Epithelial cell of esophagus (primary cell): Measurements from ENCODE around the gene PTOV1.

Experiments used
- DNase-seq: peaks from one replicate; pipeline ENCODE4 v3.0.0; 2010; ENCODE audit warnings: low read depth
- H3K4me3 ChIP-seq: 2 replicates; pipeline ENCODE4 v1.5.1; 2011; ENCODE audit warnings: mild to moderate bottlenecking, low read length, control low read depth
- TF ChIP-seq, protein P1 (sequence below): IDR thresholded peaks from 2 replicates; pipeline ENCODE4 v1.5.1; 2011; ENCODE audit warnings: low read depth, mild to moderate bottlenecking, low read length, control low read depth, inconsistent platforms; ENCODE audit not compliant: insufficient read depth; ENCODE audit errors: missing control alignments

PTOV1 gene

DNA sequence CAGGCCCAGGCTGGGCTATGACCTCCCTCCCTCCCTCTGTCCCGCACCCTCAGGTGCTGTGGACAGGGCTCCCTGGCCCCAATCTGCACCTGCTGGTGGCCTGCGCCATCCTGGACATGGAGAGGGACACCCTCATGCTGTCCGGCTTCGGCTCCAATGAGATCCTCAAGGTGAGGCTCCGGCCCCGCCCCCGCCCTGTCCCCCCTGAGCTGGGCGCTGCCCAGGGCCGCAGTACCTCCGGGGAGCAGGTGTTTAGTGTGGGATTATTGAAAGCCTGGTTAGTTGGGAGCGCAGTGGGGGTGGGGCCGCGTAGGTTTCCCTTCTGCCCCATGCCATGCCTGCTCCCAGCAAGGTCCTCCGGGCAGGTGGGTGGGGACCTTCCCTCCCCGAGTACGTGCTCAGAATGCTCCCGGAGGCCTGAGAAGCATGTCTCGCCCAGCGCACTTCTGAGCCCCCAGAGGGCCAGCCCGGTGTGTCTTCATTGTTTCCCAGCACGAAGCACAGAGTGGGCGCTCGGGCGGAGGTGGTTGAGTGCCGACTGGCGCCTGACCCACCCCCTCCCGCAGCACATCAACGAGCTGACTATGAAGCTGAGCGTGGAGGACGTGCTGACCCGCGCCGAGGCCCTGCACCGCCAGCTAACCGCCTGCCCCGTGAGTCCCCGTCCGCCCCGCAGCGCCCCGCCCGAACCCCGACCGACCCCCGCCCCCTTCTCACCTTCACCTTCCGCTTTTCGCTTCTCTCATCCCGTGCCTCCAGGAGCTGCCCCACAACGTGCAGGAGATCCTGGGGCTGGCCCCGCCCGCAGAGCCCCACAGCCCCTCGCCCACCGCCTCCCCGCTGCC lies 36.9 kb downstream of the PTOV1 start:
- TF ChIP-seq, protein P1, sequence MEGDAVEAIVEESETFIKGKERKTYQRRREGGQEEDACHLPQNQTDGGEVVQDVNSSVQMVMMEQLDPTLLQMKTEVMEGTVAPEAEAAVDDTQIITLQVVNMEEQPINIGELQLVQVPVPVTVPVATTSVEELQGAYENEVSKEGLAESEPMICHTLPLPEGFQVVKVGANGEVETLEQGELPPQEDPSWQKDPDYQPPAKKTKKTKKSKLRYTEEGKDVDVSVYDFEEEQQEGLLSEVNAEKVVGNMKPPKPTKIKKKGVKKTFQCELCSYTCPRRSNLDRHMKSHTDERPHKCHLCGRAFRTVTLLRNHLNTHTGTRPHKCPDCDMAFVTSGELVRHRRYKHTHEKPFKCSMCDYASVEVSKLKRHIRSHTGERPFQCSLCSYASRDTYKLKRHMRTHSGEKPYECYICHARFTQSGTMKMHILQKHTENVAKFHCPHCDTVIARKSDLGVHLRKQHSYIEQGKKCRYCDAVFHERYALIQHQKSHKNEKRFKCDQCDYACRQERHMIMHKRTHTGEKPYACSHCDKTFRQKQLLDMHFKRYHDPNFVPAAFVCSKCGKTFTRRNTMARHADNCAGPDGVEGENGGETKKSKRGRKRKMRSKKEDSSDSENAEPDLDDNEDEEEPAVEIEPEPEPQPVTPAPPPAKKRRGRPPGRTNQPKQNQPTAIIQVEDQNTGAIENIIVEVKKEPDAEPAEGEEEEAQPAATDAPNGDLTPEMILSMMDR: no peak
- DNase-seq: no peak
- H3K4me3 ChIP-seq: no peak overlapping the region

DNA sequence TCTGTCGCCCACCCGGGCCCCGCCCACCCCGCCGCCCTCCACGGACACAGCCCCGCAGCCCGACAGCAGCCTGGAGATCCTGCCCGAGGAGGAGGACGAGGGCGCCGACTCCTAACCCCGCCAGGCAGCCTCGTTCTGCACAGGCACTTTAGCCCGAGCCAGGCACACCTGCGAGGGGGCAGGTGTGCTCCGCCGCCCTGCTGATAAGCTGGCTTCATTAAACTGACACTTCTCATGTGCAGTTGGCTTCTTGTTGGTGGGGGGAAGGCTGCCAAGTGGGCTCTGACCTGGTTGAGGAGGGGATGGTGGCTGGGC lies 37.5 kb downstream of the PTOV1 start:
- no peak for DNase-seq
- H3K4me3 ChIP-seq: no peak overlapping the region
- TF ChIP-seq, protein P1: no peak

GRCh38 chr19:49889038-49889686 lies 38.2 kb downstream of the PTOV1 start:
- TF ChIP-seq, protein P1: no peak
- DNase-seq: no peak
- no peak overlapping the region for H3K4me3 ChIP-seq

- TF ChIP-seq, protein P1: peak; percentile 58
- DNase-seq: peak; percentile 78
- H3K4me3 ChIP-seq: peak overlapping the region; percentile 21
Measured at GRCh38 chr19:49889687-49890348, 38.9 kb downstream of the PTOV1 start.

DNA sequence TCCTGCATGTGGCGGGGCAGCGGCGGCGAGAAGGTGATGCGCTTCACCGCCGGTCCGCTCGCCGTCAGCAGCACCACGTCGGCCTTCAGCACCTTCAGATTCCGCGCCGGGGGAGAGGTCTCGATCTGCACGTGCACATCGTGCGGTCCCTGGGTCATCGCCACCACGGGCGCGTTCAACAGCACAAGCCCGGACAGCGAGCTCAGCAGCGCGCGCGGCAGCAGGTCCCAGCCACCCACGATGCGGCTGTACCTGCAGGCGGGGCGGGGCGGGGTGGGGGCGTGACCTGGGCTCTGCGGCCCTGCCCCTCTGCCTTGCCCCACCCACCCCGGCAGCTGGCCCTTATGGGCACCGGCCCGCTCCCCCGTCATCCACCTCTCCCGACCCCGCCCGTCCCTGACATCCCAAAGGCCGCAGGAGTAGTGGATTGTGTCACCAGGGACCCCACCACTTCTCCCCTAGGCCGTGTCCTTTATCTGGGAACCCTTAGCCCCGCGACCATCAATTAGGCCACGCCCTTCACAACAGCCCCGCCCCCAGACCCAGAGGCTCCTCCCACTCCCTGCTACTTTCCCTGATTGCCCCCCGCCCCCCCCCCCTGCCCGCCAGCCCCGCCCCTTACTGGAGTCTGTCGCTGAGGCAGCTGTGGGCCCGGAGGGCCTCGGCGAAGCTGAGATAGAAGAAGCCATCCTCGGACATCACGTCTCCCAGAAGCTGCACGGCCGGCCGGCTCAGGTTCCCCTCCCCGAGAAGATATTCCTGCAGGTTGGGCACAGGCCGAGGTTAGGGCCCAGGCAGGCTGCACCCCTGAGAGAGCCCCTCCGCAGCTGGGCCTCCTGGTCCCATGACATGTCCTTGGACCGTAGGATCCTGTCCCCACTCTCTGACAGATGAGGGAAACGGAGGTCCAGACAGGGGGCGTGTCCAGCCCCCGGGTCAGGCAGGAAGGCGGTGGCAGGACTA lies 39.7 kb downstream of the PTOV1 start:
- DNase-seq: peak; percentile 72
- H3K4me3 ChIP-seq: peak overlapping the region; percentile 21
- TF ChIP-seq, protein P1: no peak

DNA sequence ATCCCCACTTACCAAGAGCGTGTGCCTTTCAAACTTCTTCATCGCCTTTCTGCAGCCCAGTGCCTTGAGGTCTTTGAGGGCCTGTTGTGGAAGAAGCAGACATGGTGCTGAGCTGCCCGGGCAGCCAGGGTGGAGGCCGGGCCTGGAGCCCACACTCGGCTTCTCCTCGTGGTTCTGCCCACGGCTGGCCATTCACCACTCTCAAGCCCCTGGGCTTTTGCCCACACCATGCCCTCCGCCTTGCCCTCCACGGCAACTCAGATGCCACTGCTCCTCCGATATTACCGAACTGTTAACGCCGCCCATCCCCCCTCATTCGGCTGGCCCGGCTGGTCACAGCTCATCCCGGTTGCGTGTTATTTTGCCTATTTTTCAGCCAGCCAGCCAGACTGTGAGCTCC lies 40.4 kb downstream of the PTOV1 start:
- TF ChIP-seq, protein P1: no peak
- H3K4me3 ChIP-seq: no peak overlapping the region

More for the DNA sequence above, 40.4 kb downstream of the PTOV1 start:
- DNase-seq: no peak
